Mesendoderm (in vitro differentiated cells): ENCODE measurements around the gene PGA4.
"Not testable (repeated sequence)": the region's sequence is repeated elsewhere in the genome, so short reads cannot be mapped to it uniquely, and the experiment has no call there.

Experiments
- DNase-seq: peaks from one replicate; pipeline ENCODE4 v3.0.0; 2013
- H2AK5ac ChIP-seq: 2 replicates; pipeline ENCODE4 v1.6.1; 2013; ENCODE audit warnings: low read length, inconsistent platforms
- H2BK120ac ChIP-seq: 2 replicates; pipeline ENCODE4 v1.6.1; 2013; ENCODE audit warnings: low read depth, mild to moderate bottlenecking, low read length, moderate library complexity, mixed read lengths
- H2BK15ac ChIP-seq: replicated peaks from 2 replicates; pipeline ENCODE4 v1.6.1; 2013; ENCODE audit warnings: low read depth, mild to moderate bottlenecking, moderate library complexity
- H2BK5ac ChIP-seq: 2 replicates; pipeline ENCODE4 v1.6.1; 2013; ENCODE audit warnings: low read length, inconsistent platforms
- H3K18ac ChIP-seq: 2 replicates; pipeline ENCODE4 v1.6.1; 2013; ENCODE audit warnings: mild to moderate bottlenecking, low read length, mixed read lengths
- H3K23ac ChIP-seq: one replicate; pipeline ENCODE4 v1.6.1; 2013; ENCODE audit warnings: low read length
- H3K27ac ChIP-seq: 2 replicates; pipeline ENCODE4 v1.5.1; 2013; ENCODE audit warnings: low read depth, mild to moderate bottlenecking, inconsistent platforms, low read length, moderate library complexity
- H3K27me3 ChIP-seq: 2 replicates; pipeline ENCODE4 v1.6.1; 2013; ENCODE audit warnings: low read length, control low read depth, mild to moderate bottlenecking, inconsistent platforms; ENCODE audit not compliant: insufficient read depth, poor library complexity
- H3K36me3 ChIP-seq: 2 replicates; pipeline ENCODE4 v1.6.1; 2013; ENCODE audit warnings: low read length, inconsistent platforms; ENCODE audit not compliant: control insufficient read depth, insufficient read depth
- H3K4ac ChIP-seq: one replicate; pipeline ENCODE4 v1.6.1; 2013; ENCODE audit warnings: low read depth, mild to moderate bottlenecking, low read length, moderate library complexity
- H3K4me1 ChIP-seq: 2 replicates; pipeline ENCODE4 v1.6.1; 2013; ENCODE audit warnings: low read depth, low read length, inconsistent platforms; ENCODE audit not compliant: control insufficient read depth
- H3K4me2 ChIP-seq: 2 replicates; pipeline ENCODE4 v1.6.1; 2013; ENCODE audit warnings: low read length
- H3K4me3 ChIP-seq: 2 replicates; pipeline ENCODE4 v1.5.1; 2013; ENCODE audit warnings: mild to moderate bottlenecking, low read length
- H3K56ac ChIP-seq: one replicate; pipeline ENCODE4 v1.6.1; 2013; ENCODE audit warnings: low read length
- H3K79me1 ChIP-seq: 2 replicates; pipeline ENCODE4 v1.6.1; 2013; ENCODE audit warnings: low read length, inconsistent platforms
- H3K79me2 ChIP-seq: 2 replicates; pipeline ENCODE4 v1.6.1; 2013; ENCODE audit warnings: mild to moderate bottlenecking, low read length; ENCODE audit not compliant: control insufficient read depth, insufficient read depth
- H3K9ac ChIP-seq: 2 replicates; pipeline ENCODE4 v1.6.1; 2013; ENCODE audit warnings: low read length, inconsistent platforms
- H4K5ac ChIP-seq: one replicate; pipeline ENCODE4 v1.6.1; 2013; ENCODE audit warnings: low read length
- H4K8ac ChIP-seq: one replicate; pipeline ENCODE4 v1.6.1; 2013; ENCODE audit warnings: low read depth, mild to moderate bottlenecking, control low read depth, low read length, moderate library complexity
- WGBS: extraction: QIAGEN DNeasy Blood & Tissue Kit; methylation state at CpG from one replicate; pipeline ENCODE4 v1.1.7; 2013; ENCODE audit warnings: low lambda C conversion rate, missing lambda C conversion rate; ENCODE audit not compliant: insufficient coverage; ENCODE audit errors: extremely low coverage; 5-methylcytosine and 5-hydroxymethylcytosine counted together

The PGA4 gene

DNA sequence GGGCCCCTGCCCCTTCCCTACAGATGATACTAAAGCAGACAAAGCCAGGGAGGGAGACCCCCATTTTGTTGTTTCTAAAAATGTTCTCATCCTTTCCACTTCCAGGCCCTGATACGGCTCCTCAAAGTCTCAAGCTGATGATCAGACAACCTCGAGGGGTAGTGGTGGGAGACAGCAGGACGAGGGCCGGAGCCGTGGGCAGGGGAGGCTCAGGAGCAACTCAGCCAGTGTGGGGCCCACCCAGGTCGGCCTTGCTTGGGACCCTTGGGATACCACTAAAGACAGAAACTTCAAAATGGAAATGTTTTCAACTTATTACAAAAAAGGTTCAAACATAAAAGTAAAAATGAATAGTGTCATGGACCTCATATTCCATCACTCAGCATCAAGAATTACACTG is 45.7 kb upstream of the PGA4 start:
- H2BK120ac ChIP-seq, result no peak overlapping the region
- H3K4ac ChIP-seq, result no peak overlapping the region
- no peak overlapping the region for H2AK5ac ChIP-seq
- H3K79me1 ChIP-seq, result no peaks in the 10 kb centered on the region
- H2BK15ac ChIP-seq, result no peak overlapping the region
- H4K5ac ChIP-seq, result no peak overlapping the region
- no peak overlapping the region for H4K8ac ChIP-seq
- no peak overlapping the region for H3K4me3 ChIP-seq
- no peak overlapping the region for H2BK5ac ChIP-seq
- H3K4me2 ChIP-seq, result no peak overlapping the region
- H3K56ac ChIP-seq, result no peak overlapping the region
- no peaks in the 10 kb centered on the region for H3K36me3 ChIP-seq
- no peaks in the 10 kb centered on the region for H3K4me1 ChIP-seq
- no peak overlapping the region for H3K18ac ChIP-seq
- no peak overlapping the region for H3K23ac ChIP-seq
- no CpG with 5 or more reads among the region's 6 CpGs for WGBS
- no peak overlapping the region for H3K27ac ChIP-seq
- H3K9ac ChIP-seq, result no peak overlapping the region
- no peak for DNase-seq
- no peaks in the 10 kb centered on the region for H3K27me3 ChIP-seq
- H3K79me2 ChIP-seq, result no peaks in the 10 kb centered on the region

DNA sequence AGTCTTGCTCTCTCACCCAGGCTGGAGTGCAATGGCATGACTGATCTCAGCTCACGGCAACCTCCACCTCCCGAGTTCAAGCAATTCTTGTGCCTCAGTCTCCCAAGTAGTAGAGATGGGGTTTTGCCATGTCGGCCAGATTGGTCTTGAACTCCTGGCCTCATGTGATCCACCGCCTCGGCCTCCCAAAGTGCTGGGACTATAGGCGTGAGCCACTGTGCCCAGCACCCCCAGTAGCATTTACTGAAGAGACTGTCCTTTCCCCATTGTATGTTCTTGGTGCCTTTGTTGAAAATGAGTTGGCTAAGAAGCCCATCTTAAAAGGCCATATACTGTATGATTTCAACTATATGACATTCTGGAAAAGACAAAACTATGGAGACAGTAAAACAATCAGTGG is 41.9 kb upstream of the PGA4 start:
- not testable (repeated sequence) for H3K4me2 ChIP-seq, H3K27me3 ChIP-seq, H3K4ac ChIP-seq, H3K56ac ChIP-seq, H2AK5ac ChIP-seq, H3K4me1 ChIP-seq, H3K4me3 ChIP-seq, H4K5ac ChIP-seq, H3K9ac ChIP-seq, H2BK120ac ChIP-seq, H3K36me3 ChIP-seq, H2BK15ac ChIP-seq, DNase-seq, H3K79me2 ChIP-seq, H3K27ac ChIP-seq, H4K8ac ChIP-seq, H2BK5ac ChIP-seq, H3K23ac ChIP-seq, H3K79me1 ChIP-seq, H3K18ac ChIP-seq
- no CpG with 5 or more reads among the region's 6 CpGs for WGBS

DNA sequence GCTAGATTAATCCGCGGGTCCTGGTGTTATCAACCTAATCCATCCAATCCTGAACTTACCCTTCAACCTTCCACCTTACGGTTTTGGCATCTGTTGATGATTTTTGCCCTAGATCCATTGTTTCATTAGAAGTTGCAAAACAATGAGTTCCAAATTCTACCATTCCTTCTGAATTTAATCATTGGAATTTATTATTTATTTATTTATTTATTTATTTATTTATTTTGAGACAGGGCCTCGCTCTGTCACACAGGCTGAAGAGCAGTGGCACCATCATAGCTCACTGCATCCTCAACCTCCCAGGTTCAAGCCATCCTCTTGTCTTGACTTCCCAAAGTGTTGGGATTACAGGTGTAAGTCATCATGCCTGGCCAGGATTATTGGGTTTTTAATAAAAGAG is 40.7 kb upstream of the PGA4 start:
- no peak overlapping the region for H2BK120ac ChIP-seq
- DNase-seq, result no peak
- no peak overlapping the region for H3K4me3 ChIP-seq
- H2BK15ac ChIP-seq, result no peak overlapping the region
- no peaks in the 10 kb centered on the region for H3K4me1 ChIP-seq
- H4K5ac ChIP-seq, result no peak overlapping the region
- H3K56ac ChIP-seq, result no peak overlapping the region
- no CpG with 5 or more reads among the region's 4 CpGs for WGBS
- H3K27me3 ChIP-seq, result no peaks in the 10 kb centered on the region
- H3K36me3 ChIP-seq, result no peaks in the 10 kb centered on the region
- H2BK5ac ChIP-seq, result no peak overlapping the region
- no peak overlapping the region for H3K27ac ChIP-seq
- H2AK5ac ChIP-seq, result no peak overlapping the region
- H3K79me2 ChIP-seq, result no peaks in the 10 kb centered on the region
- no peak overlapping the region for H3K9ac ChIP-seq
- no peak overlapping the region for H3K4ac ChIP-seq
- H3K4me2 ChIP-seq, result no peak overlapping the region
- H3K23ac ChIP-seq, result no peak overlapping the region
- no peaks in the 10 kb centered on the region for H3K79me1 ChIP-seq
- no peak overlapping the region for H4K8ac ChIP-seq
- no peak overlapping the region for H3K18ac ChIP-seq

DNA sequence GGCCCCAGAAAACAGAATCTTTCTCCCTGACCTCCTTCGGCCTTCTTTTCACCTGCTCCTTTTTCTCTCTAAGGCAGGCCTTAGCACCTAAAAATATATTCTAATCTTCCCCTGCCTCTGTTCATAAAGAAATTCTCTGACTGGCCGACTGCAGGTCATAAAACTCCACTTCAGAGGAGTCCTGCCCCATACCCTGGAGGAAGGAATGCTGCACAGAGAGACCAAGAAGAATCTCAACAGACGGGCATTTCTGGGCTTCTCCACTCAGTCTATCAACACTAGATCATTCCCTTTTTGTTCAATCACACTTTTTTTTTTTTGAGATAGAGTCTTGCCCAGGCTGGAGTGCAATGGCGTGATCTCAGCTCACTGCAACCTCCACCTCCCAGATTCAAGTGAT is 38.5 kb upstream of the PGA4 start:
- Histone ChIP-seq H3K27ac (no peak overlapping the region), H3K27me3 (no peaks in the 10 kb centered on the region), H3K36me3 (no peaks in the 10 kb centered on the region), H4K8ac (no peak overlapping the region), H2BK120ac (no peak overlapping the region), H2AK5ac (no peak overlapping the region), H2BK15ac (no peak overlapping the region), H3K79me1 (no peaks in the 10 kb centered on the region), H2BK5ac (no peak overlapping the region), H3K56ac (no peak overlapping the region), H3K4ac (no peak overlapping the region), H4K5ac (no peak overlapping the region), H3K23ac (no peak overlapping the region), H3K9ac (no peak overlapping the region), H3K4me3 (no peak overlapping the region), H3K4me2 (no peak overlapping the region), H3K79me2 (no peaks in the 10 kb centered on the region), H3K18ac (no peak overlapping the region), H3K4me1 (no peaks in the 10 kb centered on the region)
- WGBS, result no CpG with 5 or more reads among the region's 4 CpGs
- no peak for DNase-seq

DNA sequence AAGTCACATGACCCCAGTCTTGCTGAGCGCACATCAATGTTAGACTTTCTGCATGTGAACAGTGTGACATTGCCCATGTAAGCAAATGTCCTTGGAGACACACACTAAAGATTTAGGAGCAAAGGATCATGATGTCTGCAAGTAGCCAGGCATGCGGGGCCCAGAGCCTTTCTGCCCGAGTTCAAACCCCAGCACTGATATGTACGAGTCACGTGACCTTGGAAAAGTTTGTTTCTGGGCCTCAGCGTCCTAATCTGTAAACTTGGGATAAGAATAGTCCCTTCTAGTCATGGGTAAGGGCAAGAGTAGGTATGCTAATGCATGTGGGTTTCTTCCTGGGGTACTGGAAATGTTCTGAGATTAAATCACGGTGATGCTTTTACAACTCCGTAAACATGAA is 35.6 kb upstream of the PGA4 start:
- H3K4ac ChIP-seq, result no peak overlapping the region
- no peak overlapping the region for H3K4me3 ChIP-seq
- no peak overlapping the region for H2BK120ac ChIP-seq
- no peaks in the 10 kb centered on the region for H3K4me1 ChIP-seq
- H3K23ac ChIP-seq, result no peak overlapping the region
- H3K79me1 ChIP-seq, result no peaks in the 10 kb centered on the region
- no peaks in the 10 kb centered on the region for H3K36me3 ChIP-seq
- WGBS, result no CpG with 5 or more reads among the region's 8 CpGs
- H3K27ac ChIP-seq, result no peak overlapping the region
- no peak overlapping the region for H2BK5ac ChIP-seq
- no peaks in the 10 kb centered on the region for H3K79me2 ChIP-seq
- no peak overlapping the region for H3K4me2 ChIP-seq
- no peak overlapping the region for H2AK5ac ChIP-seq
- H3K9ac ChIP-seq, result no peak overlapping the region
- no peaks in the 10 kb centered on the region for H3K27me3 ChIP-seq
- H3K56ac ChIP-seq, result no peak overlapping the region
- H4K8ac ChIP-seq, result no peak overlapping the region
- H3K18ac ChIP-seq, result no peak overlapping the region
- no peak overlapping the region for H4K5ac ChIP-seq
- no peak for DNase-seq
- H2BK15ac ChIP-seq, result no peak overlapping the region

DNA sequence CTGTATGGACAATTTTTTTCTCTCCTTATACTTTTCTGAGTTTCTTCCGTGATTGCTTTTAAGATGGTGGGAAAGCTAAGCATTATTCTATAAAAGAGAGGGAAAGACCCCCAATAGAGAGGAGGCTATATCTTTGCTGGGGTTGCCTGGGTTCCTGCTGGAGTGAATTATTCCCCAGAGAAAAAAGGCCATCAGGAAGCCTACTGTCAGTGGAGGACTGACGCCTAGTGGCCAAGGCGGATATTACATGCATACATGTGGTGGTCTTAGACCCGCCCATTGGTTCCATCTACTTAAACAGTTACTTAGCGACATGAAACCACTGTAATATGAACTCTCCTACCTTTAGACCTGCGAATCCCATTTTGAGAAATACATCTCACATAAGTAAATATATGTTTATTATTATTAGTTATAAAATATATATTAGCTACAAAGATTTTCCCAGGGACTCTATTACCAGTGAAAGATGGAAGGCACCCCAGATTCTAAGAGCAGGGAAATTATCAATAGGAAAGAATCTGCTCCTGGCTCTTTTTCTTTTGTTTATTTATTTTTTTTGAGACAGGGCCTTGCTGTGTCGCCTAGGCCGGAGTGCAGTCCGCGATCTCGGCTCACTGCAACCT is 34.5 kb upstream of the PGA4 start:
- H3K56ac ChIP-seq, result no peak overlapping the region
- no peak overlapping the region for H4K8ac ChIP-seq
- no peak overlapping the region for H2AK5ac ChIP-seq
- WGBS, result no CpG with 5 or more reads among the region's 11 CpGs
- H2BK15ac ChIP-seq, result no peak overlapping the region
- no peaks in the 10 kb centered on the region for H3K79me1 ChIP-seq
- H3K4me3 ChIP-seq, result no peak overlapping the region
- H2BK5ac ChIP-seq, result no peak overlapping the region
- H3K27ac ChIP-seq, result no peak overlapping the region
- H3K23ac ChIP-seq, result no peak overlapping the region
- H3K4me2 ChIP-seq, result no peak overlapping the region
- H2BK120ac ChIP-seq, result no peak overlapping the region
- no peak overlapping the region for H3K18ac ChIP-seq
- H3K4ac ChIP-seq, result no peak overlapping the region
- H3K79me2 ChIP-seq, result no peaks in the 10 kb centered on the region
- H3K9ac ChIP-seq, result no peak overlapping the region
- no peaks in the 10 kb centered on the region for H3K4me1 ChIP-seq
- H3K36me3 ChIP-seq, result no peaks in the 10 kb centered on the region
- H3K27me3 ChIP-seq, result no peaks in the 10 kb centered on the region
- no peak overlapping the region for H4K5ac ChIP-seq
- DNase-seq, result peak; percentile 80
